ENCODE results near the gene NKAIN2. TPM values are rescaled to one million over a fixed set of nuclear protein-coding genes. Genes with fewer than 3 reads are reported as not detected.
"Not testable (repeated sequence)": the region's sequence is repeated elsewhere in the genome, so short reads cannot be mapped to it uniquely, and the experiment has no call there.

The NKAIN2 gene
- total RNA-seq, 2 donors from 2014 or later: 0.68 TPM; not detected in 1

DNA sequence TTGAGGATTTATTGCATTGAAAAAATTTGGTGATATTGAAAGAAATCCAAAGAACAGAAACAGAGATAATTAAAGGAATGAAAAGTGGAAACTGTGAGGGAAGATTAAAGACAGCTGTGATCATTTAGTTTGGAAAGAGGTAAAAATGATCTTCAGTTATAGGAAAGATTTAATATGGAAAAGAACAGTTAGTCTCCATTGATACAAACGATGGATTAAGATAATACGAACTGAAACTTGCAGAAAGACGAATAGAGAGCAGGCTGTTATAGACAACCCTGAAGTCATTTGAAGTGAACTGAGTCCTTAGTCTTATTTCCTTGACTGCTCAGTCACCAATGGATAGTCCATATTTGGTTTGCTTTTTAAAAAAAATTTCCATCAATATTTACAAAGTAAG lies 360.0 kb downstream of the NKAIN2 start:
- no peak overlapping the region for H3K27ac ChIP-seq
- DNase-seq (ENCODE audit: low spot score): no peak
- 69% methylated on average over 3 of the region's 3 CpGs for WGBS
- intact Hi-C loops (cut with DNase I): no loop called here
- H3K4me3 ChIP-seq: no peak overlapping the region
- no peaks in the 10 kb centered on the region for H3K9me3 ChIP-seq
- TF ChIP-seq POLR2A (IDR thresholded peaks at IDR 0.05) (no peak), POLR2AphosphoS5 (IDR thresholded peaks at IDR 0.05) (no peak)
- TF ChIP-seq, protein P1, sequence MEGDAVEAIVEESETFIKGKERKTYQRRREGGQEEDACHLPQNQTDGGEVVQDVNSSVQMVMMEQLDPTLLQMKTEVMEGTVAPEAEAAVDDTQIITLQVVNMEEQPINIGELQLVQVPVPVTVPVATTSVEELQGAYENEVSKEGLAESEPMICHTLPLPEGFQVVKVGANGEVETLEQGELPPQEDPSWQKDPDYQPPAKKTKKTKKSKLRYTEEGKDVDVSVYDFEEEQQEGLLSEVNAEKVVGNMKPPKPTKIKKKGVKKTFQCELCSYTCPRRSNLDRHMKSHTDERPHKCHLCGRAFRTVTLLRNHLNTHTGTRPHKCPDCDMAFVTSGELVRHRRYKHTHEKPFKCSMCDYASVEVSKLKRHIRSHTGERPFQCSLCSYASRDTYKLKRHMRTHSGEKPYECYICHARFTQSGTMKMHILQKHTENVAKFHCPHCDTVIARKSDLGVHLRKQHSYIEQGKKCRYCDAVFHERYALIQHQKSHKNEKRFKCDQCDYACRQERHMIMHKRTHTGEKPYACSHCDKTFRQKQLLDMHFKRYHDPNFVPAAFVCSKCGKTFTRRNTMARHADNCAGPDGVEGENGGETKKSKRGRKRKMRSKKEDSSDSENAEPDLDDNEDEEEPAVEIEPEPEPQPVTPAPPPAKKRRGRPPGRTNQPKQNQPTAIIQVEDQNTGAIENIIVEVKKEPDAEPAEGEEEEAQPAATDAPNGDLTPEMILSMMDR (IDR thresholded peaks at IDR 0.05): no peak
- no peaks in the 10 kb centered on the region for H3K4me1 ChIP-seq (replicated peaks)
- H3K36me3 ChIP-seq: no peaks in the 10 kb centered on the region
- no peaks in the 10 kb centered on the region for H3K27me3 ChIP-seq (replicated peaks; ENCODE audit: insufficient read depth)

DNA sequence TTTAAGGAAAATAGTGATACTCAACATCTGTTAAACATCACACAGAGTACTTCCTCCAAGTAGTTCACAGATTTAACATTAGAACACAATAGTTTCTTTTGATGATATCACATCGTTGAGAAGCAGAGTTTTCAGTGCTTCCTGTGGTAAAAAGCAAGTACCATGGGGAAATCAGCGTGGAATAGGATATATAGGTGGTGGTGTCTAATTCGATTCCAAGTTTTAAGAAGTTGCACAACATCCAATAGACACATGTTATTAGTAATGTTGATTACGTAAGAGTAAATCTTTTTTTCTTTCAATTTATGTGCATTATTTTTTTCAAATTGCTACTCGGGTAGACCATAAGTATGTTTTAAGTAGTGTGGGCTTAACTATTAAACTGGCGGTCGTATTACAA lies 360.7 kb downstream of the NKAIN2 start:
- H3K27ac ChIP-seq: no peak overlapping the region
- H3K4me3 ChIP-seq: no peak overlapping the region
- no peaks in the 10 kb centered on the region for H3K36me3 ChIP-seq
- WGBS: 87% methylated on average over 7 of the region's 7 CpGs
- no peaks in the 10 kb centered on the region for H3K27me3 ChIP-seq (replicated peaks; ENCODE audit: insufficient read depth)
- TF ChIP-seq, protein P1 (IDR thresholded peaks at IDR 0.05): no peak
- TF ChIP-seq POLR2AphosphoS5 (IDR thresholded peaks at IDR 0.05): no peak
- TF ChIP-seq POLR2A (IDR thresholded peaks at IDR 0.05): no peak
- H3K4me1 ChIP-seq (replicated peaks): no peaks in the 10 kb centered on the region
- DNase-seq (ENCODE audit: low spot score): no peak
- no peaks in the 10 kb centered on the region for H3K9me3 ChIP-seq
- intact Hi-C loops (cut with DNase I): no loop called here

DNA sequence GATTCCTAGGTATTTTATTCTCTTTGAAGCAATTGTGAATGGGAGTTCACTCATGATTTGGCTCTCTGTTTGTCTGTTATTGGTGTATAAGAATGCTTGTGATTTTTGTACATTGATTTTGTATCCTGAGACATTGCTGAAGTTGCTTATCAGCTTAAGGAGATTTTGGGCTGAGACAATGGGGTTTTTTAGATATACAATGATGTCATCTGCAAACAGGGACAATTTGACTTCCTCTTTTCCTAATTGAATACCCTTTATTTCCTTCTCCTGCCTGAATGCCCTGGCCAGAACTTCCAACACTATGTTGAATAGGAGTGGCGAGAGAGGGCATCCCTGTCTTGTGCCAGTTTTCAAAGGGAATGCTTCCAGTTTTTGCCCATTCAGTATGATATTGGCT lies 363.6 kb downstream of the NKAIN2 start:
- DNase-seq (ENCODE audit: low spot score); H3K27ac ChIP-seq; H3K36me3 ChIP-seq; H3K27me3 ChIP-seq (replicated peaks; ENCODE audit: insufficient read depth); H3K9me3 ChIP-seq; H3K4me3 ChIP-seq; H3K4me1 ChIP-seq (replicated peaks); intact Hi-C loops (cut with DNase I): not testable (repeated sequence)
- WGBS: 96% methylated on average over 1 of the region's 1 CpG

DNA sequence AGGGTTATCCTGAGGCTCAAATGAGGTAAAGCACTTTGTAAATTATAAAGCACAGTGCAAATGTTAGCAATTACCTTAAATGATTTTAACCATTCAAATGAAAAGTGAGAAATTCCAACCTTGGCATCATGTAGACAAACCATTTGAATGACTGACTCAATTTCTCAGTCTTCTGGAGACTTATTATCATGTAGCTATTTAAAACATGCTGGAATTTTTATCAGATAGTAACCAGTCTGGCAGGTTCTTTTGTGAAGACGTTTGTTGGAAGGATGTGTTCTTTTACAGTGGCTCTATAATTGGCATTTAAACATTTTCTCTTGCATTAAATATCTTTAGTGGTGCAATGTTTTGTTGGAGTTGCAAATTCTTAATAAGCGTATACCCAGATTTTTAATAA lies 386.6 kb downstream of the NKAIN2 start:
- Histone ChIP-seq H3K36me3 (no peaks in the 10 kb centered on the region), H3K4me3 (no peak overlapping the region), H3K4me1 (replicated peaks) (no peaks in the 10 kb centered on the region), H3K27ac (no peak overlapping the region), H3K27me3 (replicated peaks; ENCODE audit: insufficient read depth) (no peaks in the 10 kb centered on the region), H3K9me3 (no peaks in the 10 kb centered on the region)
- WGBS: 26% methylated on average over 2 of the region's 2 CpGs
- DNase-seq (ENCODE audit: low spot score): no peak
- intact Hi-C loops (cut with DNase I): no loop called here
- TF ChIP-seq, protein P1 (IDR thresholded peaks at IDR 0.05): no peak
- no peak for TF ChIP-seq POLR2AphosphoS5 (IDR thresholded peaks at IDR 0.05)
- TF ChIP-seq POLR2A (IDR thresholded peaks at IDR 0.05): no peak

DNA sequence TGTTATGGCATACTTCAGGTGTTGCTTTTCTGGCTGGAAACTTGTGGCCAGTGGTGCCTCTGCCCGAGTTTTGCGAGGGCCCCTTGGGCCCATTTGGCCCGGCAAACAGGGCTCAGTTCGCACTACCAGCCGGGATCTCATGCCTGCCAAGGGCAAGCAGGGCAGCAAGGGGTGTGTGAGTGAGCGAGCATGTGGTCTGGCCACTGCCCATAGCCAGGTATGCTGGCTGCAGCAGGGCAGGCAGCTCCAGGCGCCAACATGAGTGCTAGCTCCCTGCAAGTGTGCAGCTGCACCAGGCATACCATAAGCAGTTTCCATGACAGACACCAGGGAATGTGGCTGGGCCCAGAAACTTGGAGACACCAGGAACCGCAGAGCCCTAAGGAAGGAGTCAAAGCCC lies 389.5 kb downstream of the NKAIN2 start:
- no peak for DNase-seq (ENCODE audit: low spot score)
- Histone ChIP-seq H3K4me1 (replicated peaks) (no peaks in the 10 kb centered on the region), H3K36me3 (no peaks in the 10 kb centered on the region), H3K4me3 (no peak overlapping the region), H3K27me3 (replicated peaks; ENCODE audit: insufficient read depth) (no peaks in the 10 kb centered on the region), H3K27ac (no peak overlapping the region), H3K9me3 (no peaks in the 10 kb centered on the region)
- 93% methylated on average over 8 of the region's 8 CpGs for WGBS
- TF ChIP-seq POLR2A (IDR thresholded peaks at IDR 0.05) (no peak), POLR2AphosphoS5 (IDR thresholded peaks at IDR 0.05) (no peak)
- TF ChIP-seq, protein P1 (IDR thresholded peaks at IDR 0.05): no peak
- intact Hi-C loops (cut with DNase I): no loop called here
